Adipose tissue (tissue), 3 donors: ENCODE data around the gene RBMS1. TPM values are rescaled to one million over a fixed set of nuclear protein-coding genes. Genes with fewer than 3 reads are reported as not detected.

Experiments
- H3K27ac ChIP-seq: one replicate; pipeline ENCODE4 v1.5.1; 2013; ENCODE audit warnings: low read depth, low read length
- whole genome bisulfite sequencing, 3 donors: extraction: QIAGEN DNeasy Blood & Tissue Kit; methylation state at CpG; one replicate each; pipeline ENCODE4 v1.1.7; 2013; 5-methylcytosine and 5-hydroxymethylcytosine counted together
- polyA plus RNA-seq, 3 donors: library from polyadenylated mRNA; stranded (reverse); fragments of 200-250 nt; gene quantifications; one replicate each; pipeline ENCODE4 v1.2.3, GENCODE V29; 2013
- donor health status: healthy with polysubstance abuse.
- donor health status: Bipolar disorder and iron deficiency.
- donor health status: healthy.

RBMS1 gene
- polyA plus RNA-seq, 3 donors: 8.5 to 75.7 (median 67.0) TPM

DNA sequence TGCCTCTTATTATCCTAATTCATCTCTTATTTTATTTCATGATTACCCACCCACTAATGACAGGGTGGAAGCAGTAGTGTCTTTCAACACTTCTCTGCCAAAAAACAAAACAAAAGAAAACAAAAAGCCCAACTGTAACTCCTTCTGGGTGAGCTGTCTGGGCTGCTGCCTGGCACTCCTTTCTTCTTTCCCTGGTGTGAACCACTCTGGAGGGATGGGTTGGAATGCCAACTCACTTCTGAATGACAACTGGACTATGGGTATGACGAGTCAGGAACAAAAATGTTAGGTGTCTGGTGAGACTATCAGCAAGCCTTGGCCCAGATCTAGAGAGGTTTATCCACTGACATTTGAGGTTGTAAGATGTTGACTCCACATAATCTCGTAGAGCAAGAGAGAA, 205.3 kb downstream of the RBMS1 start:
- no peak overlapping the region for H3K27ac ChIP-seq
- 74 to 88% (median 87%) methylated on average over 2 of the region's 2 CpGs for WGBS, 3 donors

DNA sequence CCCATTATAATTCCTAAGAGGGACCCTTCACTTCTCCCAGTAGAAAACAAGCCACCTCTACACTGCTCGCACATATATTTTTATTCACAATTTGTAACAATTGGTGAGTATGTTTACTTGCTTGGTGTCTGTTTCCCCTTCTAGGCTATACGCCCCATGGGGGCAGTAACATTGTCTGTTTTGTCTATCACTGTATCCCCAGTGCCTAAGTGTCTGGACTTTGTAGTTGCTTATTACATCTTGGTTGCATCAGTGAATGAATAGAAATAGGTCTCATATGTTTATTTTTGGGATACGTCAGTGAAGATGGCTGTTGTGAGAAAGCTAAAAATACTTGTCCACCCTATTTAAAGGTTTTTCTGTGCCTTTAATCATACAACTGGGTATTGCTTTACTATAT, 206.1 kb downstream of the RBMS1 start:
- no peak overlapping the region for H3K27ac ChIP-seq
- WGBS, 3 donors: 54 to 76% (median 62%) methylated on average over 3 of the region's 3 CpGs

DNA sequence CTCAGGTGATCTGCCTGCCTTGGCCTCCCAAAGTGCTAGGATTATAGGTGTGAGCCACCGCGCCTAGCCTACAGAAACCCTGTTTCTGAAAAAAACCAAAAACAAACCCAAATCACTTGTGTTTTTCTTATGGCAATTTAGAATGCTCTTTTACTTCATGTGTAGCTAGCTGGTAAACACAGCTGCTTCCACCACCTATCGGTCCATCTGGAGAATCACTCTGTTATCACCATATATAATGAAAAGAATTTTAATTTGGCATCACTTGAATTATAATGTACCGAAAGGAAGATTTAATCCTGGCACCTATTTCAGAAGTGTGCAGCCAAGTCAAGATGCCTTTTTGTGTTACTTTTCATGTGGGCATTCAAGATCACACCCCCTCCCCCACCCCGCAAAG, 207.1 kb downstream of the RBMS1 start:
- 89 to 92% (median 92%) methylated on average over 5 of the region's 5 CpGs for WGBS, 3 donors
- no peak overlapping the region for H3K27ac ChIP-seq

DNA sequence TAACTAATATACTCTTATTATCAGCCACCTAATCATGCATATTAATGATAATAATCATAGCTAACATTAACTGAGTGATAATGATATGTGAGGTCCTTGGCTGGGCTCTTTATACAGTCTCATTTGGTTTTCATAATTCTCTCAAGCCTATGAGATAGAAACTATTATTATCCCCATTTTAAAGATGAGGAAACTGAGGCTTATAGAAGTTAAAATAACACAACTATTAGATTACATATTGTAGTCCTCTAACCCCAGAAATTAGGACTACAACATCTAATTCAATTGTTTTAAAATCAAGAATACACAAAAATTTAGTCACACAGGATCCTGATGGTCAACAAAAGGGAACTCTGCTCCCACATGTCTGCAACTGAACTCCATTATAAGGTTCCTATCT, 209.9 kb downstream of the RBMS1 start:
- H3K27ac ChIP-seq: no peak overlapping the region

DNA sequence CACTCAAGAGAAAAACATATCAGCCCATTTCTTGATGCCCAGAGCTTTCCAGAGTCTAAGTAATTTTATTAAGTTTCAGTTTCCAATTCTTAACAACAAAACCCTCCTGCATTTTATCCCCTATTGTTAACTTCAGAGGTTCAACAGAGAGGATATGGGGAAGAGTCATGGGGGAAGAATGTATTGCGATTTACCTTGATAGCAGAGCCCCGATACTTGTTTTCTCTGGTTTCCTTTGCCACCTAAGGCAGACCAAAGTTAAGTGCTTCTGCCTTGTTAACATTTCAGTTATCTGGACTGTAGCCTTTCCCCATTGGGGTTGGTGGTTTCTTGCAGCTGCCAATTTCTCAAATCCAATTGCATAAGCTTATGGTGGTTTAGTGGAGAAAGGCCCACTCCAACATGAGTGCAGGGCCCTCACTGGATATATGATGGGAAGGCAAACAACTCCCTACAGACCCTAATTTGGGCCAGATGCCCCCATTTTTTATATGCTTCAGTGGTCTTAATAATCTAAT, 211.5 kb downstream of the RBMS1 start:
- no peak overlapping the region for H3K27ac ChIP-seq
- WGBS, 3 donors: 59 to 92% (median 69%) methylated on average over 2 of the region's 2 CpGs

DNA sequence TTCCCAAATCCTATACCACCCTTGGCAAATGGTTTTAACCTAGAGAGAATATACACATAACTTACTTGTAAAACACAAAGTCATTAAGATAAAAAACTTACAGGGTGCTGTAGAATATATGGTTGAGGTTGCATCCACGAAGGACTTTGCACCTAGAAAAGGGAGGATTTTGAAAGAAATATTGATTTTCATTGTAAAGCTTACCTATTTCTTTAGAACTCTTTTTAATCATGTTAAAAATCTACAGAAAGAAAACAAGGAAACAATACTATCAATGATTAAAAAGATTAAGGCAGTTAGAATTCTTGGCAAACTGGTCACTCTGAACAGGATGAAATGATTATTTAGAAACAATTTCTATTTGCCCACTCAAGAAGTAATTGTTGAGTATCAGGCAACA, 212.4 kb downstream of the RBMS1 start:
- H3K27ac ChIP-seq: no peak overlapping the region

DNA sequence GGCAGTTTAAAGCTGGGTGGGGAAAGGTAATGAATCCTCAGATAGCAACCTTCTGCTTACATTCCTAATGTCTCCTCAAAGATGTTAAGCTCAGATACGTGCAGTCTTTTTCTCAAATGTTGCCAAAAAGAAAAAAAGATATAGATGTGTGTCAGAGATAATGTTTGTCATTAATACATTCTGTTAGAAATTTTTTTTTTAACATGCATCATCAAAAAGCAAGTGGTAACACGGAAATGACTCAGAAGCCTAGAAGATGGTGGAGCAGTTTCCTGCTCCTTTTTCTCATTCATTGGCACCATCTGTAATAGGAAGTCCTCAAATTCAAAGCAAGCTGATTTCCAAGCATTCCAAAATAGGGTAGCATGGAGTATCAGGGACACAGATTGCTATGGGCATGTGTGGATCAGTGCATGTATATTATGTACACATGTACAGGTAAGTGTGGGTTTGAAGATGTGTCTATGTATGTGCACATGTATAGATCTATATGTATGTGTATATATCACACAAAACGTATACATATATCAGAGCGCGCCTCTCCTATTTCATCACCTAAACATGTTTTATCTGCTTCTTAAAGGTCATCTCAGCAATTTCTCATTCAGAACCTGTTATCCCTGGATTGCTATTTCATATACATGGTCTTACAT, 213.7 kb downstream of the RBMS1 start:
- H3K27ac ChIP-seq: no peak overlapping the region
- WGBS, 3 donors: 70 to 83% (median 71%) methylated on average over 5 of the region's 5 CpGs

More for the DNA sequence above, 212.4 kb downstream of the RBMS1 start:
- 78 to 98% (median 93%) methylated on average over 1 of the region's 1 CpG for WGBS, 3 donors

DNA sequence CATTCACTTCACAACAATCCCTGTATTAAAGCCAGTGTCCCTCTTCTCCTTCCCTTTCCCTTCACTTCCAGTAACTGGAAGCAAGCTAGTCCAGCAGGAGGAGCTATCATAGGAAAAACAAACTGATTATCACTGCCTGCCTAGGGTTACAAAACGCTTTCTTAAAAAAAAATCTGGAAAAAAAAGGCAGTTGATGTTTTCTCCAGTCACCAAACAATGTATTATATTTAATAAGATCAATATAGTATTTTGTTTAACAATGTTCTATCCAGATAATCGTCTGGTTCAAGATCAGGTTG, 214.8 kb downstream of the RBMS1 start:
- no peak overlapping the region for H3K27ac ChIP-seq

DNA sequence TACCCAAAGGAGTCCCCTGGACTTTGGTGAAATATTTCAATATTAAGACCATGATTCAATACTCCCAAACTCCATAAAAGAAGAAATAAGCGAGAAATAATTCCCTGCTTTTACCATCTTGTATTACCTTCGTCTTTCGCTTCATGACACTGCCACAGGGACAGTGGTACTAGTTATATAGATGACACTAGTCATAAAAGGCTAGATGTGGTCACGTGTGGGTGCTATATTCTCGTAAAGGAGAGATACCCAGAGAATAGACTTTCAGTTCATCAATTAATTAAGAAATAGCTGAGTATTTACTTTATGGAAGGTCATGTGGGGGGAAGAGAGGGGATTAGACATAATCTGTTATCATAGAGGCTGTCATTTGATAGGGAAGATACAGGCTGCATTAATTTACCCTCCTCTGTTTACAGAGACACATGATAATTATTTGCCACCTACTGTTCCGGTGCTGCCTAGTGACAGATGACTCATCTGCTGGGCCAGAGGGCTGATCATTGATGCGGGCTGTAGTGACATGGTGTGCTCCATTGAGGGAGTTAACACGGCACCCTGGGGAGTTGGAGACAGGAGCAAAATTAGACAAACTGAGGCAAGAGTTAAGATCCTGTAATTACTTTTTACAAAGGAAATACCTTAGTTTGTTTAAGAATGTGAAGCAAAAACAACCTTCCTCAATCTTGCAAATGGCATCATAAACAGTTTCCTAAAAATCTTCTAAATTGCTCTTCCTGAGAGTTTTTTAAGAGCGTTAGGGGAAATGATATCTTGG, 215.3 kb downstream of the RBMS1 start:
- WGBS, 3 donors: 74 to 83% (median 78%) methylated on average over 9 of the region's 9 CpGs

More for the DNA sequence above, 214.8 kb downstream of the RBMS1 start:
- 19 to 28% (median 27%) methylated on average over 2 of the region's 2 CpGs for WGBS, 3 donors

DNA sequence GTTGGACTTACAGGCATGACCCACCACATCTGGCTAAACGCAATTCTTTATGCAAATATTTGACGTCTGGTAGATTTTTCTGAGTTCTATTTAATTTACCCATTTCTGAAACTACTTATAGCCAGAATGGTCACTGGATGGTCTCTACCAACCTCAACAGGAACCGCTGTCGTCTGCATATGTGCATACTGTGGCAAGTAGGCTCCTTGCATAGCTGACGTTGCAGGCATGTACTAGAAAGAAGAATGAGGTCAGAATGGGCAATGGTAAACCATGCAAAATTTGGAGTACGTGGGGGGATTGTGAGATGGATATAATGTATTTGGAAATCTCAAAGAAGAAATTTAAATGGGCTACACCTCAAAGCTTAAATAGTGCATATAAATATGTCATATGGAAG, 216.5 kb downstream of the RBMS1 start:
- WGBS, 3 donors: 94 to 98% (median 95%) methylated on average over 6 of the region's 6 CpGs
- no peak overlapping the region for H3K27ac ChIP-seq

More for the DNA sequence above, 215.3 kb downstream of the RBMS1 start:
- H3K27ac ChIP-seq: no peak overlapping the region

DNA sequence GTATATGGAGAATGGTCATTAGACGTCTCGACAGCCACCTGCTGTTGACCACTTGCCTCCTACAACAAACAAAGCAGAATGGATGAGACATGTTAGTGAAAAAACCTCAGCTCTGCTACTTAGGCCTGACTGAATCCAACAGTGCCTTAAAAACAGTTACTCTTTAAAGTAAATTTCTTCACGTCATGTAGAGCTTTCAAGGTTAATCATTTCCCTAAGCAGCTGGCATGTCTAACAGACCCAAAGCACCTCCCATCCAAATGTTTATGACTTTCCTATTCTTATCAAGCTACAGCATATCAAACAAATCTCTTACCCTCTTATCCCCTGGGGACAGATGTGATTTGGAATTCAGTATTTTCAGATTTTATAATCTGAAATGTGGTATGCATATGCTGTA, 218.0 kb downstream of the RBMS1 start:
- H3K27ac ChIP-seq: no peak overlapping the region
- 22 to 91% (median 82%) methylated on average over 3 of the region's 3 CpGs for WGBS, 3 donors

DNA sequence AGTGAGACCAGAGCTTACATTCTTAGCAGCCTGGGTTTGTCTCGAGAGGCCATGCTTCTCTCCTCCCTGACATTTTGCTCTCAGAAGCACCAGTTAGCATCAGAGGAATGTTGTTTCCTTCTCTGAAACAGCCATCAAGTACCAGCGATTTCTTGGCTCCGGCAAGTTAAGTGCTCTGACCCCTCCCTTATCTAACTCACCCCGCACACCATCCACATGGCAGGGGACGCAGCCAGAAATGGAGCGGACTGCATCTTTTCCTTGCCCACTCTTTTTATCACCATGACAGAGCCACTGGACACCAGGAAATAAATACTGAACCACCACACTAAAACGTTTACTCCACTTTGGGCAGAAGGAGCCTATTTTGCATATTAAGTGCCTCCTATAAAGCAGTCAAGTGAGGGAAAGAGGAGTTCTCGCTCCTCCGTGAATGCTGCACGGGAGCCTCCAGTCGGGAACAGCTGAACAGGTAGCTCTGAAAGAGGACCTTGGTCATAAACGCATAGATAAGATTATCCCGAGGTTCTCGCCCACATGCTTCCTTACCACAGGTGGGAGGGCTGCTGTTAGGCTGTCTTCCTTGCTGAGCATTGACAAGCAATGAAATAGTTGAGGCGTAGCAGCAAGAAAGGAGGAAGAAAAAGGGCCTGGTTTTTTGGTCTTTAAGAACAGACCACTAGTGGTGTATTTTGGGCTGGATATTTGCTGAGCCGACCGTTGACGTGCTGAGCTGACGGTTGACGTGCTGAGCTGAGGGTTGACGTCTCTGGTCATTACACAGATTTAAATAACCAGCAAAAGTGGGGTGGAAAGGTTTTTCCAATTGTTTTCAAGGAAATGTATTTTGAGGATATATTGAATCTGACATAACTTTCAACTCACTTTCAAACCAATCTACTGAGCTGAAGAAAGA, 222.2 kb downstream of the RBMS1 start:
- 40 to 78% (median 77%) methylated on average over 21 of the region's 21 CpGs for WGBS, 3 donors

DNA sequence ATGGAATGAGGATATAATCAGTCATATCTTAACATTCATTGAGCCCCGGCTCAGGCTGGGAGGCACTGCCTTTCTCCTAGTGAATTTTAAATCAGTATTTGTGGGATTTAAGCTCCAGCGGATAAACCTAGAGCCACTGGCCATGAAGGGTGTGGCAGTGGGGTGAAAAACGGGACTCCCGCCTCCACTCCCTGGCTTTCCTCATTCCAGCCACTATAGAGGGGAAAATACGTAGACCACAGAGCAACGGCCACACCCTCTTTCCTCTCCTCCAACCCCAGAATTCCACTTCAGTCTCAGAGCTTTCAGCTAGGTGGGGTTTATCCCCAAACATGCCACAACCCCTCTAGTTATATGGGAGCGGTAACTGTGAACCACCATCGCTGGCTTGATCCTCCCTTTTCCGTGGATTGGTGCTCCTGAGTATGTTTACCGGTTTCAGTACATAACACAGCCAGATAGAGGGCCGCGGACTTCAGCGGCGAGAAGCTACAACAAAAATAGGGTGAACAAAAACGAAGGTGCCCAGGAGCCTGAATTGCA, 223.0 kb downstream of the RBMS1 start:
- H3K27ac ChIP-seq: peak overlapping the region; percentile 92
- WGBS, 3 donors: 41 to 60% (median 58%) methylated on average over 15 of the region's 15 CpGs

More for the DNA sequence above, 222.2 kb downstream of the RBMS1 start:
- H3K27ac ChIP-seq: peak overlapping the region; percentile 44

DNA sequence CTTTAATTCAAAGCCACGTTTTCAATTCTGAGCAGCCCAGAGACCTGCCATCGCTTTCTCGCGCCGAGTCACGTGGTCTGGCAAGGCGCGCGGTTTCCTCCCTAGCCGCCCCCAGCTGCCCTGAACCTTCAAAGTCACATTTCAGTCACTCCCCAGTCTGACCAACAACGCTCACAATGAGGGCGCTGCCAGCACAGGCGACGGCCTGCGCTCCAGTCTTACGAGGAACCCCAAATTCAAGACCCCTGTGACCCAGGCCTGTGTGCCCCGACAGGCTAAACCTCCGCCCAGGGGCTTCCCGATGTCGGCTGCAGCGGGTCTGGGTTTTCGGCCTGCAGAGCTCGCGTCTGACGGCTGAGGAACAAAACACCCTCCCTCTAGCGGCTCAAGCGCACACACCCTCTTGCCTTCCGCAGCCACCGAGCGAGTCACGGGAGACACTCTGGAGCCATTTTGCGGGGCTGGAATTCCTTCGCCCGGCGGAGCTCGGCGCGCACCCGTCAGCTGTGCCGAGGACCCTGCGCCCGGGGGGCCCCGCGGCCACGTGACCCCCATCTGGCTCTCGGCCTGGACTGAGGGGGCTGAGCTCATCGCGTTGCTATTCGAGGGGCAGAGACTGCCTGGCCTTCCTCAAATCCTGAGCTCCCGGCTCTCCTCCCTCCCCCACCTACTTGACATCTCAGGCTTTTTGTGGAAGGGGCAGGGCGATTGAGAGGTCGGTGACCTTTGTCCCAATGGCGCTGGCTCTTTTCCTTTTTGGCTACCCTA, 223.6 kb downstream of the RBMS1 start:
- peak overlapping the region; percentile 92 for H3K27ac ChIP-seq
- 2% methylated on average over 52 to 53 of the region's 53 CpGs for WGBS, 3 donors

DNA sequence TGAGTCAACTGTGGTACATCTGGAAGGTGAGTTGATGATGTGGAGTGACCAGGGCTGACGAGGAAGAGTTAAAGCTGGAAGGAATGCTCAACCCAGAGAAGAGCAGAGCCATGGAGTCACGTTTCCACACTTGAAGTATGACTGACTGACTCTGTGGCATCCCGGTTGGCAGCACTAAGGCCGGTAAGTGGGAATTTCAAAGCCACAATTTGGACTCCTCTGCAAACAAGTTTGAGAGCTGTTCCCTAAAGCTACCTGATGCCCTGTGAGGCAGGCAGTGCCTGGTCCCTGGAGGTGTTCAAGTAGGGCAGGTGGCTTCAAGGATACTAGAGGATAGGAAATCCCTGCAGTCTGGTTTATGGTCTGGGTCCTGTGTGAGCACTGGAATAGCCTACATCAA, 224.2 kb downstream of the RBMS1 start:
- WGBS, 3 donors: 41 to 79% (median 65%) methylated on average over 4 of the region's 4 CpGs
- no peak overlapping the region for H3K27ac ChIP-seq

DNA sequence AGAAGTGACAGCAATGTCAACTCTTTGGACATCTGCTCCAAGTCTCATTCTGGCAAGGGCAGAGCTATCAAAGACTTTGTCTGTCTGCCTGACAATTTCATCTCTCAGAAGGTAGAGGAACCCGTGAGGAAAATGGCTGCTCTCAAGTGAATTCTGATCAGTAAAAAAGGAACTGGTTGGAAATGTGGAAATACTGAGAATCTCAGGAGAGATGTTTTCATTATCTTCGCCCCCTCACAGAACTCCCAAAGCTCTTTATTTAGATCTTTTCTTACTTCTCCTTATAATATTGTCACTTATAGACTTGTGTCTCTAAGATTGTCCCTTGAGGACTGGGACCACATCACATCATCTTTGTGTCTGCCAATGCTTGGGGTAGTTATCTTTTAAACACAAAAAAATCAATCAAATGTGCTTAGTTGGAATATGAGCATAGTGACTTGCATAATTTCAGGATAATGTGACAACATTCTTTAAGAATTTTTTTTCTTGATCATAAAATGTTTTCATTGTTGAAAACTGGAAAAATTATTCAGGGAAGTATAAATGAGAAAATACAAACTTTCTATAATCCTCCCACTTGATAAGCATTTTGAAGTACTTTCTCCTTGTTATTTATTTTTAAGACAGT, 225.3 kb downstream of the RBMS1 start:
- H3K27ac ChIP-seq: no peak overlapping the region
- WGBS, 3 donors: 61 to 69% (median 66%) methylated on average over 2 of the region's 2 CpGs

DNA sequence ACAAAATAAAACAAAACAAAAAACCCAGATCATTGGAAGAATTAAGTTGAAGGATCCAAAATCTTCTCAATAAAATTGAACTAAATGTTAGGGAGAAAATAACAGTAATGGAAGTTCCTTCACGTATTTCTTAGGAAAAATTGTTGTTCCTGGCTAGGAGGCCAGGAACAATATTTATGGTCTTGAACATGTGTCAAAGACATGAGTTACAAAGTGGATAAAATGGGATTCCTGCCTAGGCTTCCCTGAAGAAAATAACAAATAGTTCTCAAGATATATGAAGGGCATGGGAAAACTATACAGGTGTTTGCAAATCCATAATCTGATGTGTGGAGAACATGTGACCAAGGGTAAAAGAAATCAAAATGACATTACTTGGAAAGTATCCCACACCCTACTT, 225.9 kb downstream of the RBMS1 start:
- WGBS, 3 donors: 44 to 73% (median 65%) methylated on average over 1 of the region's 1 CpG
- H3K27ac ChIP-seq: no peak overlapping the region

DNA sequence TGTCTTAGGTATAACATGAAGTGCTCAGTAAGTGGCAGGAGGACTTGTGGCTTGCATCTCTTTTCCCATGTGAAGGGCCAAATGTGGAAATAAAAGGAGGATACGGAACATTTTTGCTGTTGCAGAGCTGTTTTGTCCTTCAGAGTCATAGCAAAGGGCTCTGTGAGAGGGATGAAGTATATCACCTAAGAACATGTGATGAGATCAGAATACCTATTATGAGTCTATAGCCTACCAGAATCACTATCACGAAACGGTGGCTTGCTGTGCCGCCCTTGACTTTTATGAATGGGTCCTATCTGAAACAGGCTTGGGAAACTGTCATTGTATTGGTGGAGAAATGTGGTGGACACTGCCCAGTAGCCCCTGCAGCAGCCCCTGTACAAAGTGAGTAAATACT, 226.6 kb downstream of the RBMS1 start:
- 88 to 98% (median 94%) methylated on average over 4 of the region's 4 CpGs for WGBS, 3 donors
- no peak overlapping the region for H3K27ac ChIP-seq
